ENCODE data around the gene ZNF497.

Gene ZNF497

DNA sequence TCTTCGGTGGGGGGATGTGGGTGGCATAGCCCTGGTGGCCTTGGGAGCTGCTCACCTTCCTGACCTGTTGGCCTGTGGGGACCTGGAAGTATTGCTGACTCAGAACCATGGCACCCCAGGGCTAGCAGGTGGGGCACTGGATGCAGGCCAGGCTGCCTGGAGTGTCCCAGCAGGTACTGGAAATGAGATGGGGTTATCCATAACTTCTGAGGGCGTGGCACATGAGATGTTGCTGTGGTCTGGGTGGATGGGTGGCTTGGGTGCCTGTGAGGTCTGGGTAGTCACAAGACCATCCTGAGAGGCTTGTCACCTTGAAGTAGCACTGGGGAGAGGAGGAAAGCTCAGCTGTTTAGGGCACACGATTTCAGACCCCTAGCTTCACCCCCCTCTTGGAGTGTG is 32.3 kb upstream of the ZNF497 start:
- peak overlapping the region; percentile 85 for H3K27ac Mint-ChIP-seq
- H3K9me3 Mint-ChIP-seq: no peaks in the 10 kb centered on the region

DNA sequence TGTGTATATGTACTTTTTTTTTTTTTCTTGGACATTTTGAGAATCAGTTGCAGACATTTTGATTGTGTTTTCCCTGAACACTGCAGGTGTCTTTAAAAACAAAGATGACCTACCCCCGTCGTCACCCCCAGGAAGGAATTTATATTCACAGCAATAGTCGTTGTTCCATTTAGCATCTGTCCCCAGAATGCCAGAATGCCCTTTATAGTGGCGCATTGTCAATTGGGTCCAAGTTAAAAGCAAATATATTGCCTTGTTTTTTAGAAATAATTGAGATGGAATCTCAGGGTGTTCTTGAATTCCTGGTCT is 31.1 kb upstream of the ZNF497 start:
- TF ChIP-seq, protein P1, sequence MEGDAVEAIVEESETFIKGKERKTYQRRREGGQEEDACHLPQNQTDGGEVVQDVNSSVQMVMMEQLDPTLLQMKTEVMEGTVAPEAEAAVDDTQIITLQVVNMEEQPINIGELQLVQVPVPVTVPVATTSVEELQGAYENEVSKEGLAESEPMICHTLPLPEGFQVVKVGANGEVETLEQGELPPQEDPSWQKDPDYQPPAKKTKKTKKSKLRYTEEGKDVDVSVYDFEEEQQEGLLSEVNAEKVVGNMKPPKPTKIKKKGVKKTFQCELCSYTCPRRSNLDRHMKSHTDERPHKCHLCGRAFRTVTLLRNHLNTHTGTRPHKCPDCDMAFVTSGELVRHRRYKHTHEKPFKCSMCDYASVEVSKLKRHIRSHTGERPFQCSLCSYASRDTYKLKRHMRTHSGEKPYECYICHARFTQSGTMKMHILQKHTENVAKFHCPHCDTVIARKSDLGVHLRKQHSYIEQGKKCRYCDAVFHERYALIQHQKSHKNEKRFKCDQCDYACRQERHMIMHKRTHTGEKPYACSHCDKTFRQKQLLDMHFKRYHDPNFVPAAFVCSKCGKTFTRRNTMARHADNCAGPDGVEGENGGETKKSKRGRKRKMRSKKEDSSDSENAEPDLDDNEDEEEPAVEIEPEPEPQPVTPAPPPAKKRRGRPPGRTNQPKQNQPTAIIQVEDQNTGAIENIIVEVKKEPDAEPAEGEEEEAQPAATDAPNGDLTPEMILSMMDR (IDR thresholded peaks at IDR 0.05): no peak
- no peak for DNase-seq
- Mint-ChIP-seq H3K27me3 (ENCODE audit: low read depth, poor library complexity) (peaks cover 14% of the 10 kb centered on the region), H3K27ac (no peak overlapping the region), H3K4me3 (no peak overlapping the region), H3K9me3 (no peaks in the 10 kb centered on the region), H3K4me1 (peaks cover 14% of the 10 kb centered on the region), H3K36me3 (ENCODE audit: low read depth) (peaks cover 45% of the 10 kb centered on the region)

More for the DNA sequence above, 32.3 kb upstream of the ZNF497 start:
- H3K4me3 Mint-ChIP-seq: no peak overlapping the region
- peaks cover 14% of the 10 kb centered on the region for H3K27me3 Mint-ChIP-seq (ENCODE audit: low read depth, poor library complexity)
- H3K36me3 Mint-ChIP-seq (ENCODE audit: low read depth): peaks cover 36% of the 10 kb centered on the region
- peaks cover 11% of the 10 kb centered on the region for H3K4me1 Mint-ChIP-seq
- no peak for DNase-seq
- TF ChIP-seq, protein P1 (IDR thresholded peaks at IDR 0.05): no peak

DNA sequence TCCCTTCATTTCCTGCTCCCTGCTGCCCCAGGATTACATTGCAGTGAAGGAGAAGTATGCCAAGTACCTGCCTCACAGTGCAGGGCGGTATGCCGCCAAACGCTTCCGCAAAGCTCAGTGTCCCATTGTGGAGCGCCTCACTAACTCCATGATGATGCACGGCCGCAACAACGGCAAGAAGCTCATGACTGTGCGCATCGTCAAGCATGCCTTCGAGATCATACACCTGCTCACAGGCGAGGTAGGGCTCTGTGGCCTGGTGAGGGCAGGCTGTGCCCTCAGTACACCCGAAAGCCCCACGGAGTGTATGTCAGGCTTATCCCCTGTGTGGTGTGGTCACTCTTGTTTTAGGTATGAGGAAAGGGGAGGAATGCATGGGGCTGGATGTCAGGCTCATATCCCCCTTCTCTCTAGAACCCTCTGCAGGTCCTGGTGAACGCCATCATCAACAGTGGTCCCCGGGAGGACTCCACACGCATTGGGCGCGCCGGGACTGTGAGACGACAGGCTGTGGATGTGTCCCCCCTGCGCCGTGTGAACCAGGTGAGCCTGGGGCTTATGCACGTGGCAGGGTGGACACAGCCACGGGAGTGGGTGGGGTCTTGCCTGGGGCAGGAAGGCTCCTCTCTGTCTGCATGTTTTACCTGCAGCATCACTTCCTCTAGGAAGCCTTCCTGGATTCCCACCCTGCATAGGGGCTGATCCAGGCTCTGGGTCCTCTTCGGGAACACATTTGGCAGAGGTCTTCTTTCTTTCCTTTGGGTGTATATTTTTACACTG is 30.6 kb upstream of the ZNF497 start:
- TF ChIP-seq, protein P1 (IDR thresholded peaks at IDR 0.05): no peak
- no peak overlapping the region for H3K4me3 Mint-ChIP-seq
- H3K27ac Mint-ChIP-seq: no peak overlapping the region
- peaks cover 19% of the 10 kb centered on the region for H3K4me1 Mint-ChIP-seq
- DNase-seq: no peak
- peaks cover 50% of the 10 kb centered on the region for H3K36me3 Mint-ChIP-seq (ENCODE audit: low read depth)
- H3K27me3 Mint-ChIP-seq (ENCODE audit: low read depth, poor library complexity): peaks cover 14% of the 10 kb centered on the region
- no peaks in the 10 kb centered on the region for H3K9me3 Mint-ChIP-seq

DNA sequence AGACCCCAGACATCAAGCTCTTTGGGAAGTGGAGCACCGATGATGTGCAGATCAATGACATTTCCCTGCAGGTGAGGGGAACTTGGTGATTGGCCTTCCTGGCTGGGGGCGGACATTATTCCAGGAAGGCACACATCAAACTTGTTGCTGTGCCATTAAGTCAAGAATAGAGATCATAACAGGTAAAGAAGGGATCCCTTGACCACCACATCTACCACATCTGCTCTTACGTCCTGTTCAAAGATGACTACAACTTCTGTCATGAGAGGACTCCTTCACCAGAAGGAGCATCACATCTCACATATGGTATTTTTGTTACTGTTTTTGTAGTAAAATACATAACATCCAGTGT is 25.6 kb upstream of the ZNF497 start:
- Mint-ChIP-seq H3K9me3 (no peaks in the 10 kb centered on the region), H3K27ac (peak overlapping the region; percentile 92), H3K4me1 (peaks cover 50% of the 10 kb centered on the region), H3K27me3 (ENCODE audit: low read depth, poor library complexity) (no peaks in the 10 kb centered on the region), H3K36me3 (ENCODE audit: low read depth) (peaks cover 36% of the 10 kb centered on the region), H3K4me3 (peak overlapping the region; percentile 96)
- no peak for DNase-seq
- TF ChIP-seq, protein P1 (IDR thresholded peaks at IDR 0.05): no peak

DNA sequence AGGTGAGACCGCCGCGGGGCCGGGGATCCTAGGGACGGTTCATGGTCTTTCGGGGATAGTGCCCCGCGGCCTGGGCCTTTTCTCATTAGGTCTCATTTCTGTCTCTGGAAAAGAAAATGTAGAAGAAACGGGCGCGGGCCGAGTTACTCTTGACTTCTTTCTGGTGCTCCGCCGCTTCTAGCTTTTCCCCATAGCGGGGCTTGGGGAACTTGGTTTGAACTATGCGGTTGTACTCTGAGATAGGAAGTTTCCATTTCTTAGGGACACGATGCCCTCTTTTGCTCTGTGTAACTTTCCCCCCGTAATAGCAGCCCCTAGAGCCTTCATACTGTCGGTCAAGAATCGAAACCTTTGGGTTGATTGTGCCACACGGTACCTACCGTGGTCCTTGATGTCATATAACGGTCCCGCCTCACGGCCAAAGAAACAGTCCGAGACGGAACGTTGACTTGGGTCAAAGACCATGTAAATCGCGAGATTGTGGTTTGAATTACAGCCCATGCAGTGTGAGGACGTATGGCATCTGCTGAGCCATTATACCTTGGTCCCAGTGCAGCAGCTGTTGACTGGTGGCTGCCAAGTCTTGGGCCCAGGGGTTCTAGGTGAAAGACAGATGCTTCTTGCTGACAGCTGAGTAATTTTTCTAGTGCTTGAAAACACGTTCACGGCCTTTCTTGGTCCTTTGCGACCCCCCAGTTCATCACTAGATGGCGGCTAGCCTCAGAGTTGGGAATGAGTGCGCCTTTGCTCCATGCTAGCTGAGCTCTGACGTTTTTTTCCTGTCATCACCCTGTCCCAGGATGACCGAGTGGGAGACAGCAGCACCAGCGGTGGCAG is 25.0 kb upstream of the ZNF497 start:
- H3K27me3 Mint-ChIP-seq (ENCODE audit: low read depth, poor library complexity): no peaks in the 10 kb centered on the region
- peaks cover 30% of the 10 kb centered on the region for H3K36me3 Mint-ChIP-seq (ENCODE audit: low read depth)
- H3K4me1 Mint-ChIP-seq: peaks cover 50% of the 10 kb centered on the region
- H3K4me3 Mint-ChIP-seq: peak overlapping the region; percentile 96
- H3K27ac Mint-ChIP-seq: peak overlapping the region; percentile 99
- DNase-seq: no peak
- H3K9me3 Mint-ChIP-seq: no peaks in the 10 kb centered on the region
- TF ChIP-seq, protein P1 (IDR thresholded peaks at IDR 0.05): no peak
